PFSK-1 (cell line): Measurements from ENCODE around the gene RPP21.

Experiments used
- FOXP2 ChIP-seq: optimal IDR thresholded peaks from 2 replicates; pipeline ENCODE3; 2011; ENCODE audit warnings: borderline replicate concordance, control low read depth, inconsistent platforms; ENCODE audit not compliant: insufficient read depth; ENCODE audit errors: extremely low read length, extremely low read depth
- POLR2AphosphoS5 ChIP-seq: IDR thresholded peaks from 2 replicates; pipeline ENCODE4 v1.6.1; 2012; ENCODE audit warnings: low read depth, mild to moderate bottlenecking, control low read depth, low read length, moderate library complexity
- REST ChIP-seq, 2 experiments: IDR thresholded peaks; 2 replicates each; pipeline versions ENCODE4 v1.6.1 to v1.8.0; 2011 to 2012; ENCODE audit warnings: low read depth in 2 of 2, low read length in 2 of 2, control low read depth in 1 of 2, inconsistent platforms in 1 of 2, mild to moderate bottlenecking in 1 of 2, moderate library complexity in 1 of 2; ENCODE audit not compliant: insufficient read depth in 1 of 2
- TAF1 ChIP-seq: IDR thresholded peaks from 2 replicates; pipeline ENCODE4 v1.6.1; 2012; ENCODE audit warnings: low read length, control low read depth, borderline replicate concordance; ENCODE audit not compliant: insufficient read depth

GRCh38 chr6:30357678-30358540 lies 13.0 kb downstream of the RPP21 start:
- no peak for TF ChIP-seq POLR2AphosphoS5
- TF ChIP-seq TAF1 = no peak
- TF ChIP-seq REST (IDR thresholded peaks at IDR 0.05; ENCODE audit: insufficient read depth in 1 of 2, low read depth in 2 of 2, low read length in 2 of 2) = peak in 1 of 2 experiments; percentile 7; a peak in 1 of 4 replicates
- no peak for TF ChIP-seq FOXP2
